WI38 (cell line): ENCODE measurements around the gene HAL.
"Not testable (repeated sequence)": the region's sequence is repeated elsewhere in the genome, so short reads cannot be mapped to it uniquely, and the experiment has no call there.

Experiments used
- H3K4me3 ChIP-seq: 2 replicates; pipeline ENCODE4 v1.5.1; 2011; ENCODE audit warnings: low read depth, mild to moderate bottlenecking, control low read depth, low read length
- TF ChIP-seq, protein P1 (sequence below): IDR thresholded peaks from 2 replicates; pipeline ENCODE4 v1.5.1; 2012; ENCODE audit warnings: low read depth, mild to moderate bottlenecking, control low read depth, low read length

Gene HAL

GRCh38 chr12:95975491-95975890, 20.7 kb downstream of the HAL start:
- H3K4me3 ChIP-seq, result no peak overlapping the region
- TF ChIP-seq, protein P1, sequence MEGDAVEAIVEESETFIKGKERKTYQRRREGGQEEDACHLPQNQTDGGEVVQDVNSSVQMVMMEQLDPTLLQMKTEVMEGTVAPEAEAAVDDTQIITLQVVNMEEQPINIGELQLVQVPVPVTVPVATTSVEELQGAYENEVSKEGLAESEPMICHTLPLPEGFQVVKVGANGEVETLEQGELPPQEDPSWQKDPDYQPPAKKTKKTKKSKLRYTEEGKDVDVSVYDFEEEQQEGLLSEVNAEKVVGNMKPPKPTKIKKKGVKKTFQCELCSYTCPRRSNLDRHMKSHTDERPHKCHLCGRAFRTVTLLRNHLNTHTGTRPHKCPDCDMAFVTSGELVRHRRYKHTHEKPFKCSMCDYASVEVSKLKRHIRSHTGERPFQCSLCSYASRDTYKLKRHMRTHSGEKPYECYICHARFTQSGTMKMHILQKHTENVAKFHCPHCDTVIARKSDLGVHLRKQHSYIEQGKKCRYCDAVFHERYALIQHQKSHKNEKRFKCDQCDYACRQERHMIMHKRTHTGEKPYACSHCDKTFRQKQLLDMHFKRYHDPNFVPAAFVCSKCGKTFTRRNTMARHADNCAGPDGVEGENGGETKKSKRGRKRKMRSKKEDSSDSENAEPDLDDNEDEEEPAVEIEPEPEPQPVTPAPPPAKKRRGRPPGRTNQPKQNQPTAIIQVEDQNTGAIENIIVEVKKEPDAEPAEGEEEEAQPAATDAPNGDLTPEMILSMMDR, result no peak

DNA sequence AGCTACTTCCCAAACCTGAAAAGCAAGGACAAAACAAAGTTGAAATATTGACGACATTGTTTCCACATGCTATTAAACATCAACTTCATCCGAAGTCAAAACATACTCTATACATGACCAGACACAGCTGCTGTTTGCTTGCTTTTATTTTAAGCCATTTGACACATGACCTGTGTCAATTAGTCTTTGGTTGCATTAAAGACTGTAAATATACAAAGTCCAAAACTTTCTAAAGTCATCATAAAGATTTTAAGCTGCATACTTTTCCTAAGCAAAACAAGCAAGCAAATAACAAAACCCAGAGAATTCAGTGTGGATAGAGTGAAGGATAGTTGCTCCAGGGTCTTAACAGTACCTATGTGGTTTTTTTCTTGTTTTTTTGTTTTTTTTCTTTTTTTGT, 21.8 kb downstream of the HAL start:
- TF ChIP-seq, protein P1, result no peak

DNA sequence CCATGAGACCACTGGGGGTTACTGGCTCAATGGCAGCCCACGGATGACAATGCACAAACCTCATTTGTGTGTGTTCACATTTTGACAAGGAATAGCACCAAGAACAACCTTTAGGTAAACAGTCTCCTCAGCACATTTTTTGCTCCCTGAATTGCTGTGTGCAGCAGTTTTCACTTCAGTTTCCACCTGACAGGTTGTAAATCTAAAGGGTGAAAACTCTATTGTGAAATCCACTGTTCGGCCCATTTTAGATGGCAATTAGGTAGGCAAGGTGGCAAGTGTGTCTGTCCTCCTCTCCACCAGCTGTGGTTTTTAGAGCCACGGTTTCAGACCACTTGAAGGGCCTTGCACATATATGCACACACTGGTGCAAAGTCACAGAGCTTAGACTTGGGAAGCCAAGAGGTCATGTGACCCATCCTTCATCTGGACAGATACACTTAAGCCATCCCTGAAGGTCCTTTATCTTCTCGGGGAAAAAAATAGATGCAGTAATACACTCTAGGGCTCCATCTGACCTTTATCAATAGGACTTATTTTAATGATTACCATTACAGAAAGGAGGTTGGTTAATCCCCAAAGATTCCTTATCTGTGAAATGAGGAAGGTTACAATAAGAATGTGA, 23.2 kb downstream of the HAL start:
- H3K4me3 ChIP-seq, result no peak overlapping the region
- TF ChIP-seq, protein P1, result no peak

More for the DNA sequence above, 21.8 kb downstream of the HAL start:
- no peak overlapping the region for H3K4me3 ChIP-seq

GRCh38 chr12:95970905-95971304, 25.2 kb downstream of the HAL start:
- TF ChIP-seq, protein P1, result no peak
- no peak overlapping the region for H3K4me3 ChIP-seq

GRCh38 chr12:95969116-95969515, 27.0 kb downstream of the HAL start:
- H3K4me3 ChIP-seq, result not testable (repeated sequence)

- TF ChIP-seq, protein P1, result no peak
- H3K4me3 ChIP-seq, result no peak overlapping the region
These were observed 28.8 kb downstream of the HAL start for GRCh38 chr12:95967301-95967700.

GRCh38 chr12:95966287-95966870, 29.8 kb downstream of the HAL start:
- TF ChIP-seq, protein P1, result no peak

GRCh38 chr12:95963096-95963495, 33.0 kb downstream of the HAL start:
- TF ChIP-seq, protein P1, result 0 out of 2 replicates have a peak, but pooled peaks have one; percentile 12

More at GRCh38 chr12:95966287-95966870, 29.8 kb downstream of the HAL start:
- no peak overlapping the region for H3K4me3 ChIP-seq

More at GRCh38 chr12:95963096-95963495, 33.0 kb downstream of the HAL start:
- no peak overlapping the region for H3K4me3 ChIP-seq
